ENCODE data around the gene PKP3. TPM values are rescaled to one million over a fixed set of nuclear protein-coding genes. Genes with fewer than 3 reads are reported as not detected.

The PKP3 gene
- total and polyA plus RNA-seq, 7 experiments from 2014 or later, result not detected

- DNase-seq (no peak), ATAC-seq (no peak)
- POLR2A ChIA-PET, result no interaction called here
- H3K4me1 ChIP-seq (ENCODE audit: control insufficient read depth in 2 of 2, insufficient read depth in 2 of 2, low read length in 2 of 2), result no peaks in the 10 kb centered on the region
- no peak overlapping the region for H3K4me3 ChIP-seq (ENCODE audit: low read length)
- peaks cover 0 to 6% (median 0%) of the 10 kb centered on the region in 11 donors for H3K9me3 Mint-ChIP-seq
- no peak overlapping the region for H3K27ac ChIP-seq (ENCODE audit: low read depth, low read length)
- H3K9me3 ChIP-seq (ENCODE audit: control insufficient read depth in 2 of 3, low read length in 3 of 3), result no peaks in the 10 kb centered on the region
- no peak overlapping the region for H3K27ac Mint-ChIP-seq
- no peaks in the 10 kb centered on the region for H3K36me3 ChIP-seq (ENCODE audit: control insufficient read depth in 2 of 3, insufficient read depth in 3 of 3, low read length in 3 of 3)
- intact Hi-C loops (cut with micrococcal nuclease), result no loop called here
- no peaks in the 10 kb centered on the region for H3K27me3 ChIP-seq (ENCODE audit: control insufficient read depth in 2 of 2, insufficient read depth in 2 of 2, low read length in 2 of 2)
- peaks cover 0 to 9% (median 4%) of the 10 kb centered on the region in 7 donors for H3K4me1 Mint-ChIP-seq
- H3K27me3 Mint-ChIP-seq, result peaks cover 0 to 10% (median 4%) of the 10 kb centered on the region in 5 donors
- peaks cover 0 to 5% (median 0%) of the 10 kb centered on the region in 5 donors for H3K36me3 Mint-ChIP-seq
- H3K4me3 Mint-ChIP-seq, result no peak overlapping the region
- CTCF ChIA-PET, result no interaction called here
Observed at GRCh38 chr11:377174-377865, 16.7 kb upstream of the PKP3 start.

- DNase-seq, result no peak
- no peaks in the 10 kb centered on the region for H3K36me3 ChIP-seq (ENCODE audit: control insufficient read depth in 2 of 3, insufficient read depth in 3 of 3, low read length in 3 of 3)
- POLR2A ChIA-PET, result no interaction called here
- no peak overlapping the region for H3K4me3 ChIP-seq (ENCODE audit: low read length)
- H3K27me3 Mint-ChIP-seq, result peaks cover 0 to 10% (median 5%) of the 10 kb centered on the region in 5 donors
- intact Hi-C loops (cut with micrococcal nuclease), result no loop called here
- no peak overlapping the region for H3K27ac ChIP-seq (ENCODE audit: low read depth, low read length)
- H3K9me3 Mint-ChIP-seq, result peaks cover 0 to 6% (median 0%) of the 10 kb centered on the region in 11 donors
- no peaks in the 10 kb centered on the region for H3K27me3 ChIP-seq (ENCODE audit: control insufficient read depth in 2 of 2, insufficient read depth in 2 of 2, low read length in 2 of 2)
- H3K4me1 ChIP-seq (ENCODE audit: control insufficient read depth in 2 of 2, insufficient read depth in 2 of 2, low read length in 2 of 2), result no peaks in the 10 kb centered on the region
- peak overlapping the region in 1 of 10 donors; percentile 24 for H3K4me3 Mint-ChIP-seq
- ATAC-seq, result no peak
- CTCF ChIA-PET, result no interaction called here
- H3K36me3 Mint-ChIP-seq, result peaks cover 0 to 5% (median 0%) of the 10 kb centered on the region in 5 donors
- no peaks in the 10 kb centered on the region for H3K9me3 ChIP-seq (ENCODE audit: control insufficient read depth in 2 of 3, low read length in 3 of 3)
- peak overlapping the region in 2 of 9 donors; percentile 40 to 72 for H3K27ac Mint-ChIP-seq
- H3K4me1 Mint-ChIP-seq, result peaks cover 0 to 8% (median 4%) of the 10 kb centered on the region in 7 donors
Observed at GRCh38 chr11:377883-378500, 16.0 kb upstream of the PKP3 start.

- ChIA-PET POLR2A (no interaction called here), CTCF (no interaction called here)
- Mint-ChIP-seq H3K9me3 (no peaks in the 10 kb centered on the region), H3K27me3 (peaks cover 0 to 10% (median 5%) of the 10 kb centered on the region in 5 donors), H3K4me3 (no peak overlapping the region), H3K27ac (no peak overlapping the region), H3K4me1 (peaks cover 0 to 8% (median 4%) of the 10 kb centered on the region in 7 donors), H3K36me3 (no peaks in the 10 kb centered on the region)
- DNase-seq, result no peak
- Histone ChIP-seq H3K27me3 (ENCODE audit: control insufficient read depth in 2 of 2, insufficient read depth in 2 of 2, low read length in 2 of 2) (no peaks in the 10 kb centered on the region), H3K36me3 (ENCODE audit: control insufficient read depth in 2 of 3, insufficient read depth in 3 of 3, low read length in 3 of 3) (no peaks in the 10 kb centered on the region), H3K4me3 (ENCODE audit: low read length) (no peak overlapping the region), H3K9me3 (ENCODE audit: control insufficient read depth in 2 of 3, low read length in 3 of 3) (no peaks in the 10 kb centered on the region), H3K27ac (ENCODE audit: low read depth, low read length) (no peak overlapping the region), H3K4me1 (ENCODE audit: control insufficient read depth in 2 of 2, insufficient read depth in 2 of 2, low read length in 2 of 2) (no peaks in the 10 kb centered on the region)
- no peak for ATAC-seq
- intact Hi-C loops (cut with micrococcal nuclease), result no loop called here
Observed at GRCh38 chr11:379205-380094, 14.6 kb upstream of the PKP3 start.

- Histone ChIP-seq H3K4me3 (ENCODE audit: low read length) (no peak overlapping the region), H3K4me1 (ENCODE audit: control insufficient read depth in 2 of 2, insufficient read depth in 2 of 2, low read length in 2 of 2) (no peaks in the 10 kb centered on the region), H3K9me3 (ENCODE audit: control insufficient read depth in 2 of 3, low read length in 3 of 3) (no peaks in the 10 kb centered on the region), H3K36me3 (ENCODE audit: control insufficient read depth in 2 of 3, insufficient read depth in 3 of 3, low read length in 3 of 3) (no peaks in the 10 kb centered on the region), H3K27me3 (ENCODE audit: control insufficient read depth in 2 of 2, insufficient read depth in 2 of 2, low read length in 2 of 2) (no peaks in the 10 kb centered on the region), H3K27ac (ENCODE audit: low read depth, low read length) (no peak overlapping the region)
- POLR2A ChIA-PET, result no interaction called here
- Mint-ChIP-seq H3K27ac (no peak overlapping the region), H3K9me3 (no peaks in the 10 kb centered on the region), H3K27me3 (peaks cover 0 to 10% (median 5%) of the 10 kb centered on the region in 5 donors), H3K4me3 (no peak overlapping the region), H3K4me1 (peaks cover 0 to 8% (median 4%) of the 10 kb centered on the region in 7 donors), H3K36me3 (no peaks in the 10 kb centered on the region)
- CTCF ChIA-PET, result no interaction called here
- no peak for ATAC-seq
- intact Hi-C loops (cut with micrococcal nuclease), result no loop called here
- DNase-seq, result no peak
Observed at GRCh38 chr11:380095-380480, 13.9 kb upstream of the PKP3 start.

GRCh38 chr11:380491-380890 is 13.5 kb upstream of the PKP3 start:
- no peak overlapping the region for H3K4me3 Mint-ChIP-seq
- POLR2A ChIA-PET, result no interaction called here
- Histone ChIP-seq H3K4me1 (ENCODE audit: control insufficient read depth in 2 of 2, insufficient read depth in 2 of 2, low read length in 2 of 2) (no peaks in the 10 kb centered on the region), H3K27me3 (ENCODE audit: control insufficient read depth in 2 of 2, insufficient read depth in 2 of 2, low read length in 2 of 2) (no peaks in the 10 kb centered on the region), H3K36me3 (ENCODE audit: control insufficient read depth in 2 of 3, insufficient read depth in 3 of 3, low read length in 3 of 3) (no peaks in the 10 kb centered on the region), H3K27ac (ENCODE audit: low read depth, low read length) (no peak overlapping the region), H3K9me3 (ENCODE audit: control insufficient read depth in 2 of 3, low read length in 3 of 3) (no peaks in the 10 kb centered on the region), H3K4me3 (ENCODE audit: low read length) (no peak overlapping the region)
- intact Hi-C loops (cut with micrococcal nuclease), result no loop called here
- no peak for ATAC-seq
- no peak overlapping the region for H3K27ac Mint-ChIP-seq
- no peaks in the 10 kb centered on the region for H3K36me3 Mint-ChIP-seq
- DNase-seq, result no peak
- CTCF ChIA-PET, result no interaction called here
- peaks cover 0 to 8% (median 4%) of the 10 kb centered on the region in 7 donors for H3K4me1 Mint-ChIP-seq
- H3K27me3 Mint-ChIP-seq, result peaks cover 0 to 10% (median 5%) of the 10 kb centered on the region in 5 donors
- H3K9me3 Mint-ChIP-seq, result no peaks in the 10 kb centered on the region

GRCh38 chr11:380996-381395 is 13.0 kb upstream of the PKP3 start:
- Mint-ChIP-seq H3K27ac (no peak overlapping the region), H3K27me3 (peaks cover 0 to 10% (median 5%) of the 10 kb centered on the region in 5 donors), H3K9me3 (no peaks in the 10 kb centered on the region), H3K4me1 (peaks cover 0 to 8% (median 4%) of the 10 kb centered on the region in 7 donors), H3K36me3 (no peaks in the 10 kb centered on the region), H3K4me3 (no peak overlapping the region)
- H3K4me1 ChIP-seq (ENCODE audit: control insufficient read depth in 2 of 2, insufficient read depth in 2 of 2, low read length in 2 of 2), result no peaks in the 10 kb centered on the region
- H3K36me3 ChIP-seq (ENCODE audit: control insufficient read depth in 2 of 3, insufficient read depth in 3 of 3, low read length in 3 of 3), result no peaks in the 10 kb centered on the region
- no peak overlapping the region for H3K27ac ChIP-seq (ENCODE audit: low read depth, low read length)
- no peaks in the 10 kb centered on the region for H3K27me3 ChIP-seq (ENCODE audit: control insufficient read depth in 2 of 2, insufficient read depth in 2 of 2, low read length in 2 of 2)
- H3K9me3 ChIP-seq (ENCODE audit: control insufficient read depth in 2 of 3, low read length in 3 of 3), result peaks cover 0 to 4% (median 0%) of the 10 kb centered on the region in 3 experiments
- POLR2A ChIA-PET, result no interaction called here
- DNase-seq (no peak), ATAC-seq (no peak)
- CTCF ChIA-PET, result no interaction called here
- no peak overlapping the region for H3K4me3 ChIP-seq (ENCODE audit: low read length)
- intact Hi-C loops (cut with micrococcal nuclease), result no loop called here

Data from naive thymus-derived CD4-positive, alpha-beta T cell (primary cell).